GM19452 (cell line): ENCODE results near the gene SORL1.

Source experiments
- ATAC-seq: cut with Tn5 transposase; IDR thresholded peaks from one replicate; pipeline ENCODE4 v1.9.1; 2021; ENCODE audit not compliant: unreplicated experiment

SORL1 gene

GRCh38 chr11:121476379-121477032 is 24.4 kb downstream of the SORL1 start:
- ATAC-seq: no peak

GRCh38 chr11:121478226-121478894 is 26.2 kb downstream of the SORL1 start:
- ATAC-seq: no peak

DNA sequence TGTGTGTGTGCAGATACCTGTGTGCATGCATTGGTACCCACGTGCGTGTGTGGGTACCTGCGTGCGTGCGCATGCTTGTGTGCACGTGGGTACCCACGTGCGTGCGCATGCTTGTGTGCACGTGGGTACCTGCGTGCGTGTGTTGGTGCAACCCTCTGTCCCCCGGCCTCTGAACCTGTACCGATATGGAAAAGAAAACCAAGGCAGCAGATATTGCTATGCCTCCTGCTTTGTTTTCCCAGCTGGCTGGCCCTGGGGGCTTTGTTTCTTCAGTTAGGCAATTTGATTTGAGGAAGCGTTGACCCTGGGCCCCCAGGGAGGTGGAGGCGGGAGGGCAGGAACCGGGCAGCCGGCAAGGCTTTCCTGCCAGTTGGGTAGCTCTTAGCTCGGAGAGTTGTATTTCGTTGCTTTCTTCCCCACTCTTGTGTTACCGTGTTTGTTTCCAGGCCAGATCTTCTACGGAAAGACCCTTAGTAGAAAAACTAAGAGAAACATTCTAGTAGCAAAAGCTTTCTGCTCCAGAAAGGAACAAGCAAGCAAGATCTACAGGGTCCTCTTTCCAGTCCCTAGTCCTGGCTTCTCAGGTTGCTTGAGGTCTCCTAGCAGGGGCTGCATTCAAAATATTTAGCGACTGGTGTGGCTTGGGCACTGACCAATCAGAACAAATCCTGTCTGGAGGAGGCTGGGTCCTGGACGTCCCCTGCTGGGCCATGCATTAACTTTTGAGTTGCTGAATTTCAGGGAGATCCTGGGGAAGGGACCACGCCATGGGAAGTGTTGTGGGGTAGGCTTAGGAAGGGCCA is 27.0 kb downstream of the SORL1 start:
- ATAC-seq: no peak

GRCh38 chr11:121479698-121480238 is 27.7 kb downstream of the SORL1 start:
- ATAC-seq: no peak

- ATAC-seq: peak; percentile 55
Measured at GRCh38 chr11:121481484-121482230, 29.5 kb downstream of the SORL1 start.

DNA sequence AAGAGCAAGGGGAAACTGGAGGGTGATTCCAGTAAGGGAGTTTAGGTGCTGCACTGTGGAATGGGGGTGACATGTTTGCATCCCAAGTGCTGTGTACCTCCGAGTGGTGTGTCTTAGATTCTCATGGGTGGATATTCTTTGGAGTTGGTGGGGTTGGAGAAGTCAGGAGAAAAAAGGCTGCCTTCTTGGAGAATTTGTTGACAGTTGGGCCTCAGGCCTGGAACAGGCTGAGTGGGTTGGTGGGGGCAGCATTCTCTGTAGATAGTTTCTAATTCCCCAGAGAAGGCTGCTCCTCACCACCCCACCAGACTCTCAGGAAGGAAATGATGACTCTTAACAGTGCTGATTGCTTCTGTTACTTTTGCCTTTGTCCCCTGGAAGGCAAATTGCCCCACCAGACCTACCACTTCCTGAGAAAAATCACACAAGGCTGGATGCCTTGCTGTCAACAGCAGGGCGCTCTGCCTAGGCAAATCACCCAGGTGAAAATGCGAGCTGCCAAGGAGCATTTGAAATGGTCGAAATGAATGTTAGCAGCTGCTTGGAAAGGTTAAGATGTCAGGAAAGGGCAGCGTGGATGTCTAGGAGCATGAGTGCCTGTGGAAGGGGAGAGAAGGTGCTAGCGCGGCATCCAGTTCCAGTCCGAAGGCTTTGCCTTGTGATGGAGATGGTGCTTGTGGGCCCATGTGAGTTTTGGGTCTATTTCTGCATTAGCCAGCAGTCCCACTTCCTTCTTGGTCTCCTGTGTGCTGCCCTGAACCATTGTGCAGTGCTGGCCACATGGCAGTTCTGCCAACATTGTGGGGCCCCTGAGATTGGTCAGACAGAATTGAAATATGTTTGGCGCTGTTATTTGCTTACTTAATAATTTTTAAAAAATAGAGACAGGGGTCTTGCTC is 30.4 kb downstream of the SORL1 start:
- peak; percentile 87 for ATAC-seq

DNA sequence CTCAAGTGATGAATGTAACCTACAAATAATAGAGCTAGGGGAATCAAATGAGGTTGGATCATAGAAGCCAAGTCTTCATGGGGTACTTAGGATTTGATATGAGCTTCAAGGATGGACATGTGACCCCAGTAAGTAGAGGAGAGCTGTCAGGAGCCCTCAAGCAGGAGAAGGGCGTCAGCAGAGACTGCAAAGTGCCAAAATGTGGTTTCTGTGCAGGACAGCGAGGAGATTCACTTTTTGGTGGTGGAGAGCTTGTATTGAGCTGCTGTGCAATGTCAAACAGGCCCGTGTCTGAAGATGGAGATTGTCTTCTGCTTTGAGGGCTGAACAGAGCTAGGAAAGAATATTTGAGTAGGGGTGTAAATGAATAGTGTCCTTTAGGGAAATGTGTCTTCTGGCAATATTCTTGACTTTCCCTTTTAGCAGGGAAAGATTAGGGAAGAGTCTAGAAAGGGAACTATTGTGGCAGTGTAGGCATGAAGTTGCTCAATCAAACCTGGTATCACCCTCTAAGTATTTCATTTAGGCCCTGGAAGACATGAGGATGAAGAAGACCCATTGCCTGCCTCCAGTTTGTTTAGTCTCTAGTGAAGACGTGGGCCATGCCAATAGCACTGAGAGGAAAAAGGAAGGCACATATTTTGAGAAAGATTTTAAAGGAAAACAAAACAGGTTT is 31.8 kb downstream of the SORL1 start:
- ATAC-seq: no peak

DNA sequence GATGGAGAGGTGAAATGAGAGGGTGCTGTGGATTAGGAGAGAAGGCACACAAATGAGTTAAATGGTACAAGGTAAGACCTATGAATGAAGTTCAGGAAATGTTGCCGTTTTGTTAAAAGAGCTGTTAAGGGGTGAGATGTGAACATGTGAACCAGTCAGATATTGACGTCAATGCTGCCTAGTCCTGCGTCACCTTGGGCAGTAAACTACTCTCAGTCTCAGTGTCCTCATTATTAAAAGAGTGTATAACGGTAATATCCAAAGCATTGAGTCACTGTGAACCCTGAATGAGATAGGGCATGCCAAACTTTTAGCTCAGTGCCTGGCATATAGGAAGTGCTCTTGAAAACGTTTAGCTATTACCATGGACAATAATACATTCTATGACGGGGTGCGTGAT is 33.1 kb downstream of the SORL1 start:
- no peak for ATAC-seq

- ATAC-seq: no peak
Measured at GRCh38 chr11:121486054-121486453, 33.9 kb downstream of the SORL1 start.

- ATAC-seq: no peak
Measured at GRCh38 chr11:121487191-121487590, 35.1 kb downstream of the SORL1 start.

GRCh38 chr11:121488170-121488569 is 36.1 kb downstream of the SORL1 start:
- no peak for ATAC-seq

DNA sequence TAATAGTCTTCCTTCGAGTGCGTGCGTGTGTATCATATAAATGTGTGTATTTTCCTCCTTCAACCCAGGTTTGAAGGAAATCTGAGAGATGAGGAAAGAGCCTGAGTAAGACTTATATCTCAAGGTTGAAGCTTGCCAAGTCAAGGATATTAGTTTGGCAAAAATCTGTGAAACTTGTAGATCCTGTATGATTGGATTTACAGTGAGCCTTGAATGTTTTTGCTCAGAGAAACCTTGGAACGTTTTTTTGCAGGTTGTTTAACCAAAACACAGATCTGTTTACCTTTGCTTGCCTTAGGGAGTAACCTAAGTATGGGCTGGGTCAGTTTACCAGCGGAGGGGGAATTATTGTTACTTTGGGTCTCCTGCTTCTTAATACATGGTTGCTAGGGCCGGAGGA is 36.5 kb downstream of the SORL1 start:
- no peak for ATAC-seq

DNA sequence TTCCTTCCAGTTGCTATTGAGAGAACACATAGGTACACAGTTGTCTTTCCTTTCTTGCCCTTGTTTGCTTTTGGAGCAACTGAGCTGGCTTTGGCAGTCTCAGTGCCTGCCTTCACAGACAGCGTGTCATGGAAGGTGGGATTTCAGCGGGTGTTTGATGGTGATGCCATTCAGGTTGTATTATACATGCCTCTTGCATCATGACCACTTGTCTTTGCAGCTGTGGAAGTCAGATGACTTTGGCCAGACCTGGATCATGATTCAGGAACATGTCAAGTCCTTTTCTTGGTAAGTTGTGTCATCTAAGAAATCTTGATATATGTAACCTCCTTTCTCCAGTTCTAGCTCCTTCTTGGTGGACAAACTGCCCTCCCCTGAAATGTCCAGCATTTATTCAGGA is 37.7 kb downstream of the SORL1 start:
- ATAC-seq: no peak

- peak; percentile 62 for ATAC-seq
Measured at GRCh38 chr11:121494355-121495099, 42.4 kb downstream of the SORL1 start.

GRCh38 chr11:121497176-121497998 is 45.3 kb downstream of the SORL1 start:
- ATAC-seq: no peak

GRCh38 chr11:121499405-121499804 is 47.3 kb downstream of the SORL1 start:
- no peak for ATAC-seq

DNA sequence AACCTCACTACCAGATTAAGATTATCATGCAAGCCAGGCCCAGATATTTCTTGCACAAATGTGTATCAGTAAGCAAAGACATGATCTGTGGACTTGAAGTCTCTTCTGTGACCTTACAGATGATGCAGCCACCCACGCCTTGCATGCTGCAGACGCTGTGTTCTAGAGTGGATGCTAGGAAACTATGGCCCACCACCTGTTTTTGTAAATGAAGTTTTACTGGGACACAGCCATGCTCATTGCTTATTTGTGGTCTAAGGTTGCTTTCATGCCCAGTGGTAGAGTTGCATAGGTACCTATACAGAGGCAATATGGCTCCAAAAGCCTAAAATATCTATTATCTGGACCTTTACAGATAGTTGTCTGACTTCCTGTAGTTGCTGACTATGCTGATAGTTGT is 48.2 kb downstream of the SORL1 start:
- no peak for ATAC-seq

DNA sequence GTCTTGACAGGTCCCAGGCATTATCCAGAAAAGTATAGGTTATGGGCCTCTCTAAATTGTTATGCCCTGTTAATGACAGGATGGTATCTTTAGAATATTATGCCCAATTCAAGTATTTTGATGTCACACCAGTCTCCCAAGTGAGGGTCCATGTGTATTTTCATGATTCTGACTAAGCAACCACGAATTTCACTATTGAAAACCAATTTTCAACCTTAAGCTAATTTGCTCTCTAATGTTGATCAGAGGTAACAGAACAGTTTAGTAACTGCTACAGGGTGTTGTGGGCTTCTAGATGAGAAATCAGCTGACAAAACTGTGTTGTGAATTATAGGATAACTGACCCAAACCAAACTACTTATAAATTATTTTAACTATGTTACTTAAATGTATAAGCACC is 48.6 kb downstream of the SORL1 start:
- ATAC-seq: no peak
